Fibroblast of lung (primary cell): ENCODE data around the gene CEMIP.

ENCODE experiments used
- EZH2 ChIP-seq: IDR thresholded peaks from 2 replicates; pipeline ENCODE4 v1.5.1; 2012; ENCODE audit warnings: low read length, control low read depth, mild to moderate bottlenecking; ENCODE audit errors: missing control alignments
- TF ChIP-seq, protein P1 (sequence below), 2 donors: IDR thresholded peaks in 1 of 2; conservative IDR thresholded peaks in 1 of 2; 1 replicate in 1 of 2; 2 replicates in 1 of 2; pipeline ENCODE4 v1.5.1; 2011 to 2012; ENCODE audit warnings: low read length in 2 of 2, control low read depth in 1 of 2, inconsistent platforms in 1 of 2, low read depth in 1 of 2, mild to moderate bottlenecking in 1 of 2

DNA sequence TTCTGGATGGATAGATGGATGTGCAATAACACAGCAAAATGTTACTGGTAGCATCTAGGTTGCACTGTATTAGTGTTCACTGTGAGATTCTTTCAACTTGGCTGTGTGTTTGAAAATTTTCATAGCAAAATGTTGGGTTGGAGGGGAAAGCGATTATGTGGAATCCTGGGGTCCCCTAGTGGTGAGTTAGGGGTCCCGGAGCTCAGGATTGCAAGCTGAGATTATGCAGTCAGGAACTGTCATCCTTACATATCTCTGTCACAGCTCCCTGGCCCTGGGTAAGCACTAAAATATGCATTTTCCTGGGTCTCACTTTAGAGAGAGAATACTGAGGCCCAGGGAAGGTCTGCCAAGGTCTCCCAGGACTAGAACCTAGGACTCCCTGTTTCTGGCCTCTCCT is 77.2 kb downstream of the CEMIP start:
- TF ChIP-seq, protein P1, sequence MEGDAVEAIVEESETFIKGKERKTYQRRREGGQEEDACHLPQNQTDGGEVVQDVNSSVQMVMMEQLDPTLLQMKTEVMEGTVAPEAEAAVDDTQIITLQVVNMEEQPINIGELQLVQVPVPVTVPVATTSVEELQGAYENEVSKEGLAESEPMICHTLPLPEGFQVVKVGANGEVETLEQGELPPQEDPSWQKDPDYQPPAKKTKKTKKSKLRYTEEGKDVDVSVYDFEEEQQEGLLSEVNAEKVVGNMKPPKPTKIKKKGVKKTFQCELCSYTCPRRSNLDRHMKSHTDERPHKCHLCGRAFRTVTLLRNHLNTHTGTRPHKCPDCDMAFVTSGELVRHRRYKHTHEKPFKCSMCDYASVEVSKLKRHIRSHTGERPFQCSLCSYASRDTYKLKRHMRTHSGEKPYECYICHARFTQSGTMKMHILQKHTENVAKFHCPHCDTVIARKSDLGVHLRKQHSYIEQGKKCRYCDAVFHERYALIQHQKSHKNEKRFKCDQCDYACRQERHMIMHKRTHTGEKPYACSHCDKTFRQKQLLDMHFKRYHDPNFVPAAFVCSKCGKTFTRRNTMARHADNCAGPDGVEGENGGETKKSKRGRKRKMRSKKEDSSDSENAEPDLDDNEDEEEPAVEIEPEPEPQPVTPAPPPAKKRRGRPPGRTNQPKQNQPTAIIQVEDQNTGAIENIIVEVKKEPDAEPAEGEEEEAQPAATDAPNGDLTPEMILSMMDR (conservative IDR thresholded peaks at IDR 0.05 in 1 of 2, IDR thresholded peaks at IDR 0.05 in 1 of 2; ENCODE audit: low read depth in 1 of 2, low read length in 2 of 2): peak; percentile 23
- no peak for TF ChIP-seq EZH2
